ENCODE data around the gene DUSP3.

The DUSP3 gene

GRCh38 chr17:43778337-43779144 is at the start of gene DUSP3:
Gene DUSP3, minus strand, starts transcription at chr17:43778977. Its CDS starts 53 bp downstream, at chr17:43778924.
- peak; percentile 82 for DNase-seq

DNA sequence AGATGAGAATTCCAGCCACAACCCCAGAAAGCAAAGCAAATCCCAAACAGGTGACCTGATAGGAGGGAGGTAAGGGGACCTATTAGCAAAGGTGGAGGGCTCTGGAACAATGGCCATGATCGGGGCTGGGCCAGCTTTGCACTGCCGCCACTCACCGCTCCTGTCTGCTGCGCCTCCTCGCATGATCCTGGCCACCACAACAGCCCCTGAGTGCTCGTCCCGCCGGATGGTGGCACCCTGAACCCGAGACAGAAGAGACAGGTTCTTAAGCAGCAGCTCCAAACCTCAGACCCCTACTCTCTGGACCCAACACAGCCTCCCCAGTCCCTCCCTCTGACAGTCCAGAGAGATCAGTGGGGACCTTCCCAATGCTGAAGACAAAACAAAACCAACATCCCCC is 48.8 kb upstream of the DUSP3 start:
- DNase-seq: no peak

DNA sequence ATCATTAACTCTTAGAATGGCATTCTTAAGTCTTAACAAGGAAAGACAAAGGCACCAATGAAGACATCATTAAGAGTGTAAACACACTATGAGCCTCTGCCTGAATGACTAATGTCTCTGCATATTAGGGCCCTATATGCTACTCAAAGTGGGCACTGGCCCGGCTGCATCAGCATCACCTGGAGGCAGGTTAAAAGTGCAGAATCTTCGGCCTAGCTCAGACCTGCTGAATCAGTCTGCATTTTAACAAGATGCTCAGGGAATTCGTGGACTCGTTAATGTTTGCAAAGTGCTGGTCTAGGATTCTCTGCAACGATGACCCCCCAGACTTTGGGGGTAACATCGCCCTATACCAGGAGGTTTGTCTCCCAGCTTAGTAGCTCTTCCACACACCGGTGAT is 47.4 kb upstream of the DUSP3 start:
- no peak for DNase-seq

DNA sequence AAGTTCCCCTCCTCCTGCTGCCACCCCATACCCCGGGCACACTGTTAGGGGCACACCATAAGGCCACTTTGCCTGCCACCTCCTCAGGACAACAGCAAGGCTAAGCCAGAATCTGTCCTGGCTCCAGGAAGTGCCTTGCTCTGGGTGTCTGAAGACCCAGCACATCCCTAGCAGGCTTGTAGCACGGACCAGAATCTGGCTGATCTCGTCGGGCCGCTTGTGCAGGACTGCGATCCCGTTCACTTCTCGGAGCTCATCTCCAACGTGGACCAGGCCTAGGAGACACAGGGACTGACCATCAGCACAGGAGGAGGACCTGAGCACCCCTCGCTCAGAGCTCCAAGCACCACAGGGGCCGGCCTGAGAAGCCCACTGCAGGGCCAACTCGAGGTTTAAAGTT is 46.8 kb upstream of the DUSP3 start:
- DNase-seq: no peak

DNA sequence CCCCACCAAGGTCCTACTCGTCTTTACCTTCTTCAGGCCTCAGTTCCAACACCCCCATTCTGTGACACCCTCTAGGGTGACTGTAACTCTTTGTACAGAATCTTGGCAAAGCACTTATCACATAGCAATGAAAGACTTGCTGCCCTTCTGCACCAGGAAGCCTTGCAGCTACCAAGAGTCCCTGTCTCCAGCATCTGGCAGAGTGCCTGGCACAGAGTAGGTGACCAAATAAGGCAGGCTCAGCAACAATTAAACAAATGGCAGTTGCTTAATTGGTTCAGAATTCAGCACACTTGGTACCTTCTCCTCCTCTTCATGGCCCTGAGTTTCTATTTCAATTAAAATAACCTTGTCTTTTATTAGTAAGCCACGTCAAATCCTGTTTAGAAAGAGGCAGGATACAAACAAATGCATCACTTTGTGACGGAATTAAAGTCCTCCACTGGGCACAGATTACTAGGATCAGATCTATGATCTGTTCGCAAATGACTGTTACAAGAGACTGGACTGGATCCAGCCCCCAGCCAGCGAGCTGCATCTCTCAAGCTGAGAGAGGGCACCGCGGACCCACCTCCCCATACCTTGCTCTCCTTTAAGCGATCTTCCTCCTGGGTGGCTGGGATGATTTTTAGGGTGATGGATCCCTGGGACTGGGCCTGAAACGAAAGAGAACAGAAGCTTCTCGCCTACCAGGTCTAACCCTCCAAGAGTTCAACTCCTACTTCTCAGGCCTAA is 44.7 kb upstream of the DUSP3 start:
- no peak for DNase-seq

GRCh38 chr17:43822570-43823190 is 43.9 kb upstream of the DUSP3 start:
- no peak for DNase-seq

DNA sequence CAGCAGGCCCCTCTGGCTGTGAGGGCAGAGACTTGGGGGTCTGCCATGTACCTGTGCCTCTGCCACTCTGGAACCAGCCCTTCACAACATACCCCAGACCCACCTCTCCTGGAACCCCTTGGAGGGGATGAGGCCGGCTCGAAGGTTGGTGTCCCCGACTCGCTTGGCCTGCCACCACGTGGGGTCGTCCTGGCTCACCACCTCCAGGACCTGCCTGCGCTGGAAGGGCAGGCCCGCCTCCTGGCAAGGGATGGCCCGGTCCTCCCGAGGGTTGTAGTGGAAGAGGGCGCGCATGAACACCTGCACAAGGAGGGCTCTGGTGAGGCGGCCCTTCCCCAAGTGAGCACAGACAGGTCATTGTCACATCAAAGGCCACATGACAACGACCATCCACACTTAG is 42.0 kb upstream of the DUSP3 start:
- DNase-seq: no peak

DNA sequence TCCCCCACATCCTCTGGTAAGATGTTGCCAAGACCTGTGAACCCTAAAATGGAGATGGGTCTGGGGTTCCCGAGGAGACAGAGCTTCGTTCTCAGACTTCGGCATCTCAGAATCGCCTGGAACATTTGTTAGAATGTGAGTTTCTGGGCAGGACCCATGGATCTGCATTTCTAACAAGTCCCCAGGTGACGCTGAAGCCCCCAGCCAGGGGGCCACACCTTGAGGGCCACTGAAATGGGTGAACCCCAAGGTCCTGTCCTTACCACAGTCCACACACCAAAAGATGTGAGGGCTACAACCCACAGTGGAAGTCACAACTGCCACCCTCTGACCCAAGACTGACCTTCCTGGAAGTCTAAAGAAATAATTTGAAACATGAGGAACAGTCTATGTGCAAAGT is 40.2 kb upstream of the DUSP3 start:
- DNase-seq: no peak

GRCh38 chr17:43817826-43818225 is 39.0 kb upstream of the DUSP3 start:
- DNase-seq: no peak

GRCh38 chr17:43816336-43817320 is 37.9 kb upstream of the DUSP3 start:
- no peak for DNase-seq

DNA sequence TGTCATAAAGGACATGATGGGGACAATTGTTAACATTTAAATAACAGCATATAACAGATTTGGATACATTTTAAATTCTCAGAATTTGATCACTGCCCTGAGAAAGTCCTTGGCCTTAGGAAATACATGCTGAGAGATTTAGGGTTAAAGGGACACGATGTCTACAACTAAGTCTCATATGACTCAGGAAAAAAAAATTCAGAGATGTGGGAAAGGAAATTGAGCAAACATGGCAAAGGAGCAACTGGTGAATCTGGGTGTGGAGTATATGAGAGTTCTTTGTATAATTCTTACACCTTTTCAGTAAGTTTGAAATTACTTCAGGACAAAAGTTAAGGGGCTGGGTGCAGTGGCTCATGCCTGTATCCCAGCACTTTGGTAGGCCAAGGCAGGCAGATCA is 35.9 kb upstream of the DUSP3 start:
- no peak for DNase-seq

DNA sequence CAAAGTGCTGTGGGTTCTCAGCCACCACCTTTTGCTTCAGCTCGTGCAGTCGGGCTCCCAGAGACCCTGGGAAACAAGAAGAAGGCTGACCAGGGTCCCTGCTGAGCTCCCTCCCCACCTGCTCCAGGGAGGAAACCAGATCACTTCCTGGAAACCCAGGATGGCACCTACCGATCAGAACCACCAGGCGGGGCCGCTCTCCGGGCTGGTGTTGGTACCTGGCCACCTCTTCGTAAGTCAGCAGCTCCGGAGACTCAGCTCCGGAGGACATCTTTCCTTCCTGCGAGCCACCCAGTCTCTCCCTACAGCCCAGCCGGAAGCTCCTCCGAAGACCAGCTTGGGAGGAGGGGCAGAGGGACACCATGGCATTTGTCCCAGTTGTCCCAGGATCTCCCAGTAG is 35.2 kb upstream of the DUSP3 start:
- DNase-seq: no peak

DNA sequence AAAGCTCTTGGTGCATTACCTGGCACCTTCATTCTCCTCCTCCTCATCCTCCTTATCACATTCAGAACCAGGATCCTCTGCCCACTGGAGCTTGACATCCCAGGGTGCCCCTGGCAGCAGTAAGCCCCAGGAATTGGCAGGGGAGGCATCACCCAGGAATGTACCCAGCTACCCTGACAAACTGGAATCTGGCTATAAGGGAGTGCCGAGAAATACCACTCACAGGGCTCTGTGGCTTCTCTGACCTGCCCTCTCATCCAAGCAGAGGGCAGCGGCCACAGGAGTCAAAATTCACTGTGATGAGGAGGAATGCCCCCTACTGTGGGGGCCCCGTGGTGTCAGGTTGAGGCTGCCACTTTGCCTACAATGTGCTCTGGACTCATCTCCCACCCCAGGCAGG is 34.6 kb upstream of the DUSP3 start:
- no peak for DNase-seq

DNA sequence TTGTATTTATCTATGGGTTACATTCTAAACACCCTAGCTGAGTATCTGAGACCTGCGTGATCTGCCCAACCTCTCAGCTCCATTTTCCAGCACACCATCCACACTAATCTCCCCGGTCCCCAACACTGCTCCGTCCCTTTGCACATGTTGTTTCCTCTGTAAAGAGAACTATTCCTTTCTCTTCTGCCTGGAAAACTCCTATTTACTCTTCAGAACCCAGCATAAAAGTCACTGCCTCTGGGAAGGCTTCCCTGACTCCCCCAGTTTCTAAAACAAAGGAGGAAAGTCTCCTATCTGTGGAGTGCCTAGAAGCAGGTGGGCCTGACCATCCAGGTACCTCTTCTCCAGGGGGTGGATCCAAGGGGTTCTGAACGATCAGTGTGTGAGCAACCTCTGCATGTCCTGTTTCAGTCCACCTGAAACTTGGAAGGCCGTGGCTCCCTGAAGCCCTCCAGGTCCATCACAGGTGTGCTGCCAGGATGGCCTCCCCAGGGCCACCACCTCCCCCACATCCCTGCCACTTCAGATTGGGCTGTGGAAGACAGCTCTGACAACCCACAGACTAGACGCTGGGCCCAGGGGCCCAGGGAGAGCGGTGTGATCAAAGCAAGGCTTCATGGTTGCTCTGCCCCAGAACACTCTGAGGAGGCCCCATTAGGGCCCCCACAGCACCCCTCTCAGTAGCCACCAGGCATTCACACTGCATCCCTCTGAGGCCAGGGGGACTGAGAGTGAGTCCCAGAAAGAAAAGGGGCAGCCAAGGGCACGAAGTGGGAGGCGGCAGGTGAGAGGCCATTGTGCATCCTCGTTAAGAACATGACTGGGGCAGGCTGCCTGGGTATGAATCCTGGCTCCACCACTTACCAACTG is 33.9 kb upstream of the DUSP3 start:
- no peak for DNase-seq

DNA sequence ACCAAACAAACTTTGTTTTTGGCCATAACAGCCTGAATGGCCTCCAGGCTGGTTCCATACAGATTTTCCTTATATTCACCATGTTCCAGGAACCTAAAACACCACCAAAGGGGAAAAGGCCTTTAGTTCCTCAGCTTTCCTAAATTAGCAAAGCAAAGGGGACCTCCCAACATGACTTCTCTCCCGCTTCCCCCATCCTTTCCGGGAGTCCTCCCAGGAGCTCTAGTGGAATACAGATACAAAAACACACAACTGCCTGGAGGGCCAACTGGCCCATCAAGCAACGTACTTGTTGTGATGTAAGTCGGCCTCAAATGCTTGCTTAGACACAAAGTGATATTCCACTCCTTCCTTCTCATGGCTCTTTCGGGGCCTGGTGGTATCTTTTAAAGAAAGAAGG is 32.0 kb upstream of the DUSP3 start:
- no peak for DNase-seq

DNA sequence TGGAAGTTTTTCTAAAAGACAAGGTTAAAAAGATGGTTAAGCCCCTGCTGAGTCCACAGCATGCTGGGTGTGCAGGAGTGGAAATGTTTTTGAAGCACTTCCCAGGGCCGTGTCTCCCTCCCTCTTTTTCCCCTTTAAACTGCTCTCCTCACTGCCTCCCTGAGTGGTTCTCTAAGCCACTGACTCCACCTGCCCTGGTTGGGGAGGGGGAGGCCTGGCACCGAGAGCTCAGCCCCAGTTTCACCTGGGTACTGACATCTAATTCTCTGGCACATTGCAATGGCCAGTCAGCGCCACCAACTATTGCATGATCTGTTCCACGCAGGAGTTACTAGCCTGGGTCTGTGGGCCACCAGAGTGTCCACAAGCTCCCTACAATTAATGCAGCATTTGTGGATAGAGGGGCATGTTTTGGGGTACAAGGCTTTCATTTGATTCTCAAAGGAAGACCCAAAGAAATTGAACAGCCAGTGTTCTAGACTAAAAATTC is 31.5 kb upstream of the DUSP3 start:
- DNase-seq: no peak

DNA sequence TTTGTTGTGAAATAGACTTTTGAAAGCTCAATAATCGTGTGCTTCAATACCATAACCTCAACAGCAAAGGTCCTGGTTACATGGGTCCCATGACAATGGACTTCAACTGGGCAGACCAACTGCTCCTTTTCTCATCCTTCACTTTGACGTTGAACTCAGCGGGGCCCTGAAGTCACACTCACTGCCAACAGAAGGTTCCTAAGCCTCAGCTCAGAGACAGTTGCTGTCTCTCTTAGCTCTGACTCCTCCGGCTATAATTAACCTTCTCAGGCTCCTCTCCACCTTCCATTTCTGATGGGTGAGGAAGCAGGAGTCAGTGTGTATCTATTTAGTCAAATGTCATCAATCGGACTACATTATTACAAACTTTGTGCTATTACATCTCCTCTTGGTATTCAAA is 30.3 kb upstream of the DUSP3 start:
- DNase-seq: no peak

DNA sequence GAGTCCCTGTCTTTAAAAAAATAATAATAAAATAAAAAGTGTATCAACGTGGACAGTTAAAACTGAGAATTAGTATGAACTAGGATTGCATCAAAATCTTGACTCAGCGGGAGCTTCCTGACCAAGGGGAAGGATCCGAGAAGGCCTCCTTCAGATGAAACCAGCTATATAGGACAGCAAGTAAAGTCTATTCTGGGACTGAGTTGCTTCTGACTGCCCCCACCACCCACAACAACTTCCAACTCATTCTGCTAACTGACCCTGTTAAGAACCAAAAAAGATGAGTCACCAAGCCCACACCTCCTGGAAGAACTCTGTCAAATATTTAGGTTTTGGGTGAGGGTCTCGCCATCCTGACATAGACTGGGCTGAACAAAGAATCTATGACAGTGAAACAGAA is 29.3 kb upstream of the DUSP3 start:
- no peak for DNase-seq

DNA sequence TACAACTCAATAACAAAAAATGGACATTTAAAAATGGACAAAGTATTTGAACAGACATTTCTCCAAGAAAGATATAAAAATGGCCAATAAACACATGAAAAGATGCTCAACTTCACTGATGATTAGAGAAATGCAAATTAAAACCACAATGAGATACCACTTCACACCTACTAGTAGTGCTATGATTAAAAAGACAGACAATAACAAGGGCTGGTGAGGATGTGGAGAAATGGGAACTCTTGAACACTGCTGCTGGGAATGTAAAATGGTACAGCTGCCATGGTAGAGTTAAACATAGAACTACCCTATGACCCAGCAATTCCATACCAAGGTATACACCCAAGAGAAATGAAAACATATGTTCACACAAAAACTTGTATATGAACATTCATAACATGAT is 26.3 kb upstream of the DUSP3 start:
- no peak for DNase-seq

DNA sequence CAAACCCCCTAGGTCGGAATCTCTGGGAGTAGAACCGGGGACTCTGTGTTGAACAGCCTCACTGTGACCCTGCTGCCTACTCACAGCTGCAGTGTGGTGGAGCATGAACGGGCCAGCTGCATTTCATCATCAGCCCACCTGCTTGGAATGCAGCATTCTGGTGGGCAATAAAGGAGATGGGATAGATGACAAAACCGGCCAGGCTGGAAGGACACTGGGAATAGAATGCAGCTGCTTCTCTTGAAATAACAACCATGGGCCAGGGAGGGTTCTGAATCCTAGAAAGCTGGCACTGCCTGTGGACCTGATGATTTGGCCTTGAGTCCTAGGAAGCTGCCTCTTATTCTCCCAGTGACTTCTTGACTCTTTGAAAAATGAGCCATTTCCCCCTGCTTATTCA is 25.0 kb upstream of the DUSP3 start:
- DNase-seq: no peak

DNA sequence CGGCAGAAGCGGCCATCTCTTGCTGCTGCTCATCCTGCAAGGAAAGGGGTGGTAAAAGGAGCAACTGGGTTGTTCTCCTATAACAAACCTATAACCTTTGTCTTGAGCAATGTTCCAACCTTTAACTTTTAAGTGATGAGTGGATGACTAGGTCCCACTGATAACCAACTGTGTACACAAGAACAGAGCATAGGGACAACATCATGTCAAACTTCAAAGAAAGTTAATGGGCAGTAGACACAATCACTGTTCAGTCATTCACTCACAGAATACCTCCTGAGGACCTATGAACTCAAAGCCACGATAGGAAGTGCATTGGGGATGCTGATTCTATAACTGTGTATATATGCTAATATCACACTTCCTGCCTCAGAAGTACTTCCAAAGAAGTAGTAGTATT is 23.1 kb upstream of the DUSP3 start:
- DNase-seq: no peak

- no peak for DNase-seq
Observed at GRCh38 chr17:43800736-43801135, 22.0 kb upstream of the DUSP3 start.
